Suppressor macrophage treated with lipopolysaccharide for 4 hours (primary cell): Measurements from ENCODE around the gene DDIT3.
A peak's percentile ranks its signal among the peaks of the same experiment; 100 is the strongest.

Experiments used
- DNase-seq: peaks from one replicate; pipeline ENCODE4 v3.0.0-alpha.2; 2020

Gene DDIT3

DNA sequence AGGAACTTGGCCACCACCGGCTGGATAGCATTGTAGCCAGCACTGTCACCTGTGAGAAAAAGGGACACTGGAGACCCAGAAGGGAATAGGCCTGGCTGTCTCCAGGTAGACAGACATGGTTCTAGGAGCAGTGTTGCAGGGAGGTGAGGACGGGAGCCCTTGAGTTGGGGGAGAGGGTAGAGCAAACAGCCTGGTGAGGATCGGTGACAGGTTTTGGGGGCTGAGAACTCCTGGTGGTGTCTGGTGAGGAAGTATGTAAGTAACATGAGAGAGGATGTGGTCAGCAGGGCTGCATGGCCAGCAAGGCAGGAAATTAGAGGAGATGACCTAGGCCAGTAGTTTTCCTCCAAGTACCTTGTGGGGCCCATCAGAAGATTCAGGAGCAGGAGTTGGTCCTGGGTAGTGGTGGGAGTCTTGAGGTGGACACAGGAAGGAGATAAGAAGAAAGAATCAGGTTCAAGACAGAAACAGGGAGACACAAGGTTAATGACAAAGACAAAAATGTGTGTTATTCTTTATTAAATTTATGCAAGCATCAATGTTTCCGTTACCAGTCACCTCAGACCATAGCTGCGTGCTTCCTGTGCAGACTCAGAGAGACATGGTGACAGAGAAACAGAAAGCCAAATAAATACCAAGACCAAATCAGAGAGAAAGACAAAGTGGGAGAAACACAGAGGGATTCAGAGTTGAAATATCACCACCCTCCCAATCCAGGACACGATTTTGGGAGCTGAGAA lies 40.8 kb downstream of the DDIT3 start, which contains the start of gene ARHGAP9:
Gene ARHGAP9 (minus strand): TSS at position 491 of the 740 bp plus-strand sequence. CDS start 460 bp downstream, at position 31.
- DNase-seq, result peak; percentile 34

- no peak for DNase-seq
Measured at GRCh38 chr12:57479043-57479375, 41.3 kb downstream of the DDIT3 start.

GRCh38 chr12:57477710-57478681 lies 42.3 kb downstream of the DDIT3 start:
- peak; percentile 84 for DNase-seq

DNA sequence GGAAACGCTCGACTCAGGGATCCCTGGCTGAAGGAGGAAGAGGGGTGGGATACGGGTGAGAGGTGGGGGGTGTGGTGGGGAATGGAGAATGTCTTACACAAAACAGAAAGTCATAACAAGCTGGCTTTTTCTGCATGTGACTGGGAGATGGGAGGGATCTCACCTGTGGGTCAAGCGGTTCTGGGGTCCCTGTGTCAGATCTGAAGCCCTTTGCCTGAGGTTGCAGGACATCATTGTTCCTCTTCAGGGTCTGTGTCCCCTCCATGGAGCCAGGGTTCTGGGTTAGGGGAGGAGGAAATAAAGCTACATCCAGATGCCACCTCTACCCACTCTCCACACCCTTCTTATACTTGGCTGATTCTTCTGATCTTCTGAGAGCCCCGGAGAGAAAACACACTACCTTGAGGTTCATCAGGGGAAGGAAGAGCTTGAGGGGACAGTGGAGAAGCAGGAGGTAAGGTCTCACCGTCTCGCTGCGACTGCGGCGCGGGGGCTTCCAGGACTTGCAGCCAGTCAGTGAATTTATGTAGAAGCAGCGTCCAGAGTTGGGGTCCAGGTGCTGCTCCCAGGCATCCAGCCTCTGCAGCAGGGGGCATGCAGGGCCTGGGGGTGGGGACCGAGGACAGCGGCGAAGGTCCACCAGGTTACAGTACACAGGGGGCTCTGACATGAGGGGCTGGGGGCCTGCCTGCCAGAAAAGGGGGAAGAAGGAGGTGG lies 43.2 kb downstream of the DDIT3 start:
- no peak for DNase-seq

GRCh38 chr12:57476162-57476992 lies 43.9 kb downstream of the DDIT3 start:
- peak; percentile 61 for DNase-seq

- no peak for DNase-seq
Measured at GRCh38 chr12:57475271-57476161, 44.8 kb downstream of the DDIT3 start.

DNA sequence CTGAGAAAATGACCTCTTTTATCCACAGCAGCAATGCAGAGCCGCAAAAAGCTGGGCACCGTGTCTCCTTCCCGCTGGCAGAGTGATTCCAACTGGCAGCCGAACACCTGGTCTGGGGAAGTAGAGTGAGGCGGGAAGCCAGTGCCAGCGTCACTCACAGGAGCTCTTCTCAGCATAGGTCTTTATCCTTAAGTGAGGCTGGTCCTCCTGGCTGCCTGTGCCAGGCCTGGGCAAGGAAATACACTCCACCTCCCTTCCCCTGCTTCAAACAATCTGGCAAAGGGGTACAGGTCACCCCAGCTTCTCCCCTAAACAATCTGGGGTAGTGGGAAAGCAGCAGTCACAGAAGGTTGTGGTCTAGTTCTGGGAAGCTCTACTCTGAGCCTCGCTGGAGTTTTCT lies 45.5 kb downstream of the DDIT3 start:
- no peak for DNase-seq

DNA sequence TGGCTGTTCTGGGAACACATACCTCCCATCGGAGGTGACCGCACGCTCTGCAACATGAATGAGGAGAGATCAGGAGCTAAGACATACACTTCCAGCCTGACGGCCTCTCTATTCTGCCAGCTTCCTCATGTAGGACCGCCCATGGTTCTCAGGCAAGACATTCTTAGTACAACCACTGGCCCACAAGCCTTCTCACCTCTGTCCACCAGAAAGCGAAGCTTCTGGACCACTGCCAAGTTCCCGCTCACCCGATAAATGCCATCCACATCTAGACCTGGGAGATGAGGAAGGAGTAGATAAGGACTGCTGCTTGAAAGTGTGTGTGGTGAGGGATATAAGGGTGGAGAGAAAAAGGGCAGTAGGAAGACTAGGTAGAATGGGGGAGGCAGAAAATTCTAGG lies 45.9 kb downstream of the DDIT3 start:
- no peak for DNase-seq

GRCh38 chr12:57473886-57474285 lies 46.4 kb downstream of the DDIT3 start:
- no peak for DNase-seq

- no peak for DNase-seq
Measured at GRCh38 chr12:57473392-57473791, 46.9 kb downstream of the DDIT3 start.

DNA sequence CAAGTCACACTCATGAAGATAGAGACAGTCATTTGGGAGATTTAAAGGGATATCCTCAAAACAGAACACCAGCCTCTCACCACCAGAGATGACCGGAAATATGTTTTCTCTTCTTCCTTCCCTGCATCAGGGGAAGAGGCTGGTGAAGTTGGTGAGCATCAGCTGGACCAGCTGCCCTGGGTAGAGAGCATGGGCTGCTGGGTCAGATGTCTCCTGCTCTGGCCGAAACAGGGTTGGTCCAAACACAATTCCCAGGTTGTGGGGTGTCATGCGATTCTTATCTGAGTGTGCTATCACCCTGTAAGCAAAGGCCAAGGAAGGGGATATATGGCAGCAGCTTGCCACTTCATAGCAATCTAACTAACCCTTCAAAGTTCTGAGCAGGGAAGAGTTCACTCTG lies 47.9 kb downstream of the DDIT3 start:
- no peak for DNase-seq

GRCh38 chr12:57471661-57472060 lies 48.7 kb downstream of the DDIT3 start:
- no peak for DNase-seq

GRCh38 chr12:57470970-57471656 lies 49.2 kb downstream of the DDIT3 start:
- DNase-seq, result no peak

- no peak for DNase-seq
Measured at GRCh38 chr12:57470286-57470969, 49.9 kb downstream of the DDIT3 start.

GRCh38 chr12:57469296-57470164 lies 50.8 kb downstream of the DDIT3 start:
- DNase-seq, result no peak

DNA sequence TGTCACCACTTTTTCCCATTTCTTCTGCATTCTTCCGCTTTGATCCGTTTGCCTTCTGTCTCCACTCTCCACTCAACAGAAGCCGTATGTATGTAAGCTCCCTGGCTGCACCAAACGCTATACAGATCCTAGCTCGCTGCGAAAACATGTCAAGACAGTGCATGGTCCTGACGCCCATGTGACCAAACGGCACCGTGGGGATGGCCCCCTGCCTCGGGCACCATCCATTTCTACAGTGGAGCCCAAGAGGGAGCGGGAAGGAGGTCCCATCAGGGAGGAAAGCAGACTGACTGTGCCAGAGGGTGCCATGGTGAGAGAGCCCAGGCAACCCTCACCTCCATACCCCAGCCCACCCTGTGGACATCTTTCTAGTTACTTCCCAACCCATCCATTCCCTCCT lies 52.4 kb downstream of the DDIT3 start:
- DNase-seq, result no peak

- no peak for DNase-seq
Measured at GRCh38 chr12:57467212-57467874, 53.0 kb downstream of the DDIT3 start.
